CD4-positive, alpha-beta T cell (primary cell): ENCODE measurements around the gene NFYC. TPM values are rescaled to one million over a fixed set of nuclear protein-coding genes. Genes with fewer than 3 reads are reported as not detected.

Experiments
- ATAC-seq: fragments of 200-7000 bp; cut with Tn5 transposase; one replicate; pipeline ENCODE4 v1.10.0; 2022; ENCODE audit warnings: mild to moderate bottlenecking; ENCODE audit not compliant: poor library complexity
- CTCF ChIA-PET: fragments of 350-600 bp; sonication (Branson Sonifier 250); formaldehyde crosslinking; loops from one replicate; lab custom pipeline; 2021; ENCODE audit warnings: antibody characterized with exemption, inconsistent platforms; lab: Charles Lee
- POLR2A ChIA-PET: fragments of 350-600 bp; sonication (Branson Sonifier 250); formaldehyde crosslinking; loops from one replicate; lab custom pipeline; 2021; ENCODE audit warnings: antibody characterized with exemption, inconsistent platforms; lab: Charles Lee
- DNase-seq, 14 experiments: peaks; one replicate each; pipeline ENCODE4 v3.0.0-alpha.2; 2013 to 2020; ENCODE audit warnings: mixed read lengths in 2 of 14
- H3K27ac ChIP-seq, 2 donors: one replicate each; pipeline versions ENCODE4 v1.5.1 to v1.7.0; 2013; ENCODE audit warnings: low read length in 2 of 2, low read depth in 1 of 2, mild to moderate bottlenecking in 1 of 2
- H3K27me3 ChIP-seq, 2 experiments: 1 replicate in 1 of 2; 2 replicates in 1 of 2; pipeline versions ENCODE4 v1.6.1 to v1.7.0; 2013; ENCODE audit warnings: low read length in 2 of 2, control low read depth in 1 of 2, mild to moderate bottlenecking in 1 of 2, moderate library complexity in 1 of 2; ENCODE audit not compliant: insufficient read depth in 2 of 2, control insufficient read depth in 1 of 2
- H3K36me3 ChIP-seq: one replicate; pipeline ENCODE4 v1.6.1; 2013; ENCODE audit warnings: low read length, control low read depth; ENCODE audit not compliant: insufficient read depth
- H3K4me1 ChIP-seq: one replicate; pipeline ENCODE4 v1.6.1; 2013; ENCODE audit warnings: low read length, control low read depth; ENCODE audit not compliant: insufficient read depth
- H3K4me3 ChIP-seq: one replicate; pipeline ENCODE4 v1.5.1; 2013; ENCODE audit warnings: mild to moderate bottlenecking, low read length, moderate library complexity
- H3K9me3 ChIP-seq, 2 experiments: 1 replicate in 1 of 2; 2 replicates in 1 of 2; pipeline versions ENCODE4 v1.6.1 to v1.7.0; 2013; ENCODE audit warnings: low read length in 2 of 2, mild to moderate bottlenecking in 2 of 2, control low read depth in 1 of 2, moderate library complexity in 1 of 2; ENCODE audit not compliant: control insufficient read depth in 1 of 2, insufficient read depth in 1 of 2
- H3K27ac Mint-ChIP-seq: one replicate; pipeline ENCODE4 v1.8.0; 2020; ENCODE audit warnings: mixed read lengths
- H3K27me3 Mint-ChIP-seq: one replicate; pipeline ENCODE4 v1.8.0; 2021; ENCODE audit warnings: mixed read lengths
- H3K36me3 Mint-ChIP-seq: one replicate; pipeline ENCODE4 v1.8.0; 2021; ENCODE audit warnings: low read depth, mixed read lengths
- H3K4me1 Mint-ChIP-seq: one replicate; pipeline ENCODE4 v1.8.0; 2021; ENCODE audit warnings: low read depth, mixed read lengths
- H3K4me3 Mint-ChIP-seq: one replicate; pipeline ENCODE4 v1.8.0; 2020; ENCODE audit warnings: mild to moderate bottlenecking, mixed read lengths
- H3K9me3 Mint-ChIP-seq: one replicate; pipeline ENCODE4 v1.8.0; 2020; ENCODE audit warnings: mixed read lengths
- CTCF ChIP-seq: fragments of 200-600 bp; IDR thresholded peaks from one replicate; pipeline ENCODE4 v1.8.0; 2022; ENCODE audit warnings: antibody characterized with exemption, mild to moderate bottlenecking
- intact Hi-C, 2 experiments: fragments of 100-400 bp; cut with DNase I in 1 of 2; cut with micrococcal nuclease in 1 of 2; formaldehyde crosslinking; loops; one replicate each; pipeline versions ENCODE4 v1.15.1 to v1.9.0; 2023 to 2025; cut with DNase I, micrococcal nuclease
- total RNA-seq, 174 experiments: library from RNA in 2 of 174; stranded (reverse) in 2 of 174; gene quantifications; one replicate each; pipeline ENCODE4 v1.2.3 and lab custom pipeline; 2021 to 2026

Gene NFYC
- total RNA-seq, 2 experiments from 2014 or later: 28.6 to 35.2 TPM

- Mint-ChIP-seq H3K27ac (no peak overlapping the region), H3K27me3 (no peaks in the 10 kb centered on the region), H3K36me3 (peaks cover 31% of the 10 kb centered on the region), H3K9me3 (no peaks in the 10 kb centered on the region), H3K4me1 (peaks cover 55% of the 10 kb centered on the region), H3K4me3 (no peak overlapping the region)
- ATAC-seq (no peak), DNase-seq (no peak)
- CTCF ChIA-PET: no interaction called here
- Histone ChIP-seq H3K4me1 (peaks cover 5% of the 10 kb centered on the region), H3K9me3 (no peaks in the 10 kb centered on the region), H3K27me3 (no peaks in the 10 kb centered on the region), H3K27ac (no peak overlapping the region), H3K4me3 (no peak overlapping the region), H3K36me3 (no peaks in the 10 kb centered on the region)
- intact Hi-C loops: no loop called here
- POLR2A ChIA-PET: no interaction called here
- TF ChIP-seq CTCF: no peak
Observed at GRCh38 chr1:40732756-40733301, 41.3 kb downstream of the NFYC start.

- Histone ChIP-seq H3K9me3 (no peaks in the 10 kb centered on the region), H3K27me3 (no peaks in the 10 kb centered on the region), H3K36me3 (peaks cover 13% of the 10 kb centered on the region), H3K4me3 (no peak overlapping the region), H3K4me1 (no peaks in the 10 kb centered on the region), H3K27ac (no peak overlapping the region)
- no peak for ATAC-seq
- no peak for DNase-seq
- H3K4me1 Mint-ChIP-seq: peaks cover 57% of the 10 kb centered on the region
- intact Hi-C loops: no loop called here
- no peak overlapping the region for H3K4me3 Mint-ChIP-seq
- TF ChIP-seq CTCF: no peak
- H3K36me3 Mint-ChIP-seq: peaks cover 46% of the 10 kb centered on the region
- peak overlapping the region; percentile 50 for H3K27ac Mint-ChIP-seq
- no peaks in the 10 kb centered on the region for H3K9me3 Mint-ChIP-seq
- H3K27me3 Mint-ChIP-seq: no peaks in the 10 kb centered on the region
- POLR2A ChIA-PET: interaction anchor here (1.4 kb wide), 1 partner anchor 44 kb away, joined by 4 read pairs; the partner anchor contains the start of gene NFYC
- CTCF ChIA-PET: interaction anchor here (0.7 kb wide), 1 partner anchor 31 kb away, joined by 3 read pairs; no protein-coding TSS in a partner anchor
Observed at GRCh38 chr1:40734882-40735628, 43.6 kb downstream of the NFYC start.

GRCh38 chr1:40736085-40736531 lies 44.6 kb downstream of the NFYC start:
- Mint-ChIP-seq H3K9me3 (no peaks in the 10 kb centered on the region), H3K4me1 (peaks cover 57% of the 10 kb centered on the region), H3K27me3 (no peaks in the 10 kb centered on the region), H3K27ac (no peak overlapping the region), H3K36me3 (peaks cover 48% of the 10 kb centered on the region), H3K4me3 (no peak overlapping the region)
- Histone ChIP-seq H3K27me3 (no peaks in the 10 kb centered on the region), H3K27ac (no peak overlapping the region), H3K4me1 (peaks cover 5% of the 10 kb centered on the region), H3K36me3 (peaks cover 23% of the 10 kb centered on the region), H3K4me3 (no peak overlapping the region), H3K9me3 (no peaks in the 10 kb centered on the region)
- CTCF ChIA-PET: no interaction called here
- no peak for TF ChIP-seq CTCF
- intact Hi-C loops: no loop called here
- no peak for ATAC-seq
- POLR2A ChIA-PET: no interaction called here
- no peak for DNase-seq
